ENCODE data around the gene JARID2. TPM values are rescaled to one million over a fixed set of nuclear protein-coding genes. Genes with fewer than 3 reads are reported as not detected.
A peak's percentile ranks its signal among the peaks of the same experiment; 100 is the strongest.

The JARID2 gene
- total and polyA plus RNA-seq, 2 of the 13 experiments (the other 11 are each of a cell fraction or from before 2014, with no cell fraction given) = 7.5 to 10.3 TPM

GRCh38 chr6:15279047-15279661 lies 33.3 kb downstream of the JARID2 start (continued):
- TF ChIP-seq MLLT10 (CRISPR knock-in tag; IDR thresholded peaks at IDR 0.05) = no peak
- no peak; the same call in 1 of the 2 replicates for TF ChIP-seq ZSCAN9 (CRISPR knock-in tag; IDR thresholded peaks at IDR 0.05; ENCODE audit: borderline replicate concordance)
- peak; percentile 58; the same call in 1 of the 2 replicates for TF ChIP-seq ZFP36L1 (CRISPR knock-in tag; IDR thresholded peaks at IDR 0.05)
- no peak for TF ChIP-seq ZNF775 (CRISPR knock-in tag; IDR thresholded peaks at IDR 0.05; ENCODE audit: borderline replicate concordance)
- no peak for TF ChIP-seq ZNF891 (CRISPR knock-in tag; IDR thresholded peaks at IDR 0.05)
- no peak for TF ChIP-seq ZNF552 (CRISPR knock-in tag; IDR thresholded peaks at IDR 0.05; ENCODE audit: borderline replicate concordance)
- no peak for TF ChIP-seq ZSCAN12 (CRISPR knock-in tag; IDR thresholded peaks at IDR 0.05)
- no peak for TF ChIP-seq CC2D1A (CRISPR knock-in tag; IDR thresholded peaks at IDR 0.05)
- no peak for TF ChIP-seq E2F2 (CRISPR knock-in tag; IDR thresholded peaks at IDR 0.05; ENCODE audit: borderline replicate concordance)
- TF ChIP-seq ARHGAP35 (CRISPR knock-in tag; IDR thresholded peaks at IDR 0.05; ENCODE audit: borderline replicate concordance) = no peak
- no peak for TF ChIP-seq CHD4 (IDR thresholded peaks at IDR 0.05; ENCODE audit: borderline replicate concordance, low read length)
- no peak for TF ChIP-seq HIVEP1 (CRISPR knock-in tag; IDR thresholded peaks at IDR 0.05)
- TF ChIP-seq KDM3A (CRISPR knock-in tag; IDR thresholded peaks at IDR 0.05; ENCODE audit: low read depth) = no peak
- TF ChIP-seq SALL1 (CRISPR knock-in tag; IDR thresholded peaks at IDR 0.05) = peak; percentile 62; the same call in 1 of the 2 replicates
- no peak for TF ChIP-seq U2AF1 (optimal IDR thresholded peaks at IDR 0.05; ENCODE audit: low read depth, low read length)
- peak; percentile 57; the same call in 1 of the 2 replicates for TF ChIP-seq HMG20A (CRISPR knock-in tag; IDR thresholded peaks at IDR 0.05; ENCODE audit: borderline replicate concordance)
- no peak for TF ChIP-seq ZUFSP (CRISPR knock-in tag; IDR thresholded peaks at IDR 0.05; ENCODE audit: borderline replicate concordance)
- no peak for TF ChIP-seq ZFX (CRISPR knock-in tag; IDR thresholded peaks at IDR 0.05; ENCODE audit: low read depth)
- TF ChIP-seq PCBP2 (optimal IDR thresholded peaks at IDR 0.05; ENCODE audit: low read depth, low read length, poor library complexity, severe bottlenecking) = no peak
- TF ChIP-seq ZSCAN5A (CRISPR knock-in tag; IDR thresholded peaks at IDR 0.05; ENCODE audit: borderline replicate concordance) = no peak
- no peak for TF ChIP-seq KLF9 (CRISPR knock-in tag; IDR thresholded peaks at IDR 0.05; ENCODE audit: low read depth)
- no peak for TF ChIP-seq ATF5 (CRISPR knock-in tag; IDR thresholded peaks at IDR 0.05; ENCODE audit: low read depth)
- no peak for TF ChIP-seq ZBTB44 (CRISPR knock-in tag; IDR thresholded peaks at IDR 0.05)
- no peak for TF ChIP-seq ZNF724P (CRISPR knock-in tag; IDR thresholded peaks at IDR 0.05; ENCODE audit: borderline replicate concordance)
- no peak for TF ChIP-seq REXO4 (CRISPR knock-in tag; IDR thresholded peaks at IDR 0.05; ENCODE audit: borderline replicate concordance)

Data from HepG2 (cell line).